ENCODE results near the gene HBG1.

Gene HBG1

DNA sequence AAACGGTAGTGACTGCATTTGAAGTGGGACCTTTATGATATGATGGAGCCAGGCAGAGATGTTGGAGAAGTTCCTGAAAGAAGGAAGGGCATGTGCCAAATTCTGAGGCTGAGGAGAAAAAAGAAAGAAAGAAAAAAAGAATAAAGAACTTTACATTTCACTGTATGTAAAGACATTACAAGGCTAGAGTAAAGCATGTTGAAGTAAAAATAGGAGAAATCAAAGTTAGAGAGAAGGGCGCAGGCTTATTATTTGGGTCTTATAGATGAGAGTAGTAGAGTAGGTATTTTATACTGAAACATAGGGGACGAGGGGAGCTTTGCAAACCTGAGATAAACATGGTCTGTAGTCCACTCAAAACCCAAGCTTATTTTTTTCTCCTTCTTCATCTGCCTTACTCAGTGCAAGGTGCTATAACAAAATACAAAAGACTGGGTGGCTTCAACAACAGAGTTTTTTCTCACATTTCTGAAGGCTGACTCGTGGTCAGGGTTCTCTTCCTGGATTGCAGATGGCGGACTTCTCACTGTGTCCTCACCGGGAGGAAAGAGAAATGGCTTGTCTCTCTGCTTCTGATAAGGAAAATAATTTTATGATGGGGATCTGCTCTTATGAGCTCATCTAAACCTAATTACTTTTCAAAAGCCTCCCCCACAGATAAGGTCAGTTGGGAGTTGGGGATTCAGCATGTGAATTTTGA is 2.7 kb downstream of the HBG1 start:
- no peak for DNase-seq (ENCODE audit: low spot score)

DNA sequence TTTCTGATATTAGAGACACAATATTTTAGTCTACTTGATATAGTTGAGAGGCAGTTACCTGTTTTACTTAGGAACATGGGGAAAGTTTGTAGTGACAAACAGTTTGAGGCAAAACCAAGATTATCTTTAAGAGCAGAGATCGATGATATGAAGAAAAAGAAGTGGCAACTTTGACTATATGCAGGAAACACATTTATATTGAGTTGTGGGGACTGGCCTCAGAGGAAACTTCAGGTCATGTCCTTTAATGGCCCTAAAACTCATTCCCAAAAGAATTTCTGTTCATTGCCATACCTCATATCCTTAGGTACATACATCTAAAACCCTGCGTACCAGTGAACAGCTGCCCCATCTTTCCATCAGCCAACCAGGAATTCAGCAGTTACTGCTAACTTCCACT is 4.5 kb downstream of the HBG1 start:
- no peak for DNase-seq (ENCODE audit: low spot score)

DNA sequence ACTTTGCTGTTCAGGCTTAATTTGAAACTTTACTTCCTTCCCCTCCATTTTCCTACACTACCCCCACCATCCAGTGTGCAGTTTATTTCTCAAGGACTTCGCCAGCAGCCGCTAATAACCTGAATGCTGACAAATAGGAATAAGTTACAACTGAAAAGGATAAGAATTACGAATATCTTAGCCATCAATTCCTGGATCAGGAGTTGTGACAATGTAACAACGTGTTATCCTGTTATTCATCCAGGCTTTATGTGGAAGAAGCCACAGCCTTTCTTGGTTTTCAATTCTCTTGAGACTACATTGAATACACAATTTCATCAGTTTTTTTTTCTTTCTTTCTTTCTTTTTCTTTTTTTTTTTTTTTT is 5.9 kb downstream of the HBG1 start:
- no peak for DNase-seq (ENCODE audit: low spot score)

DNA sequence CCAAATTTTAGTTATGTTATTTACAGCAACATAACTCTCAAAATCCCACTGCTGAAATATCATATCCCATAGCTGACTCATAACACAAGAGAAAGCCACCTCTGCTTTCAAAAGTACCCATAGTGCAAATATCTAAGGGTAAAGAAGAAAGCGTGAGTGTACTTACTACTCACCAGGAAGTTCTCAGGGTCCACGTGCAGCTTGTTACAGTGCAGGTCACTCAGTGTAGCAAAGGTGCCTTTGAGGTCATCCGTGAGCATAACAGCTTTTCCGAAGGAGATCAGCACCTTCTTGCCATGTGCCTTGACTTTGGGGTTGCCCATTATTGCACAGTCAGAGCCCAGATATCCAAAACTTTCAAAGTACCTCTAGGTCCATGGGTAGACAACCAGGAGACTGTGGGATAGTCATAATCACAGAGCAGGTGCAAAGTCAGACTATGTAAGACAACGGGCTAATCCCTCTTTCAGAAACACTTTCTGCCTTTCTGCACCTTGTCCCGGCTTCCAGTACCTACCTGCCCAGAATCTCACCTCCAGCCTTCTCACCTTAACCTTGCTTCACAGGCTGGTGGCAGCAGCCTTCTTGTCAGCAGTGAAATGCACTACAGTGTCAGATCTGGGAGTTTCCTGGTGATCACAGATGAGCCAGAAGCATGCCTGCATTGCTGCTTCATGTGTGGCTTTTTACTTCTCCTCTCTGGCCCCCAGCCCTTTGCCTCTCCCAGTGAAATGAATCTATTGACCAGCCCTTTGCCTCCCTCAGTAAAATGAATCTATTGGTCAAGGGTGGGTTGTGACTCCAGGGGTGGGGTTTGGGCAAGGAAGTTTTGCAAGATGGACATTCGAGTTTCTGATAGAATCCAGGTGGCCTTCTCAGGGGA is 6.5 kb downstream of the HBG1 start:
- DNase-seq (ENCODE audit: low spot score), result no peak

DNA sequence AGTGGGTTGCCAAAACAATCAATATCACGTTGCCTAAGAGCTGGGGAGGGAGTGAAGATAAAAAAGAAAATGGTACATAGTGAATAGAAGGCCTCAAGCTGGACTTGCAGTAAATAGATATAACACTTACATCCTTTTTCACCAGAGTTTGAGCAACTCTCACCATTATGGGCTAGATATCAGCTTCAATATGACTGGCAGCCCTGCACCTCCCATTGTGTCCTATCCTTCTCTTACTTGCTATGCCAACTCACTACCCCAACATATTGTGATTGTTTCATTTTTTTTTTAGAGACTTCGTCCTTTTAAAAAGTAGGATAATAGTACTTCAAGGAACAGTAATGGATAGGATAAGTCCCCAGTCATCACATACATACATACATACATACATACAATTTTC is 7.4 kb downstream of the HBG1 start:
- DNase-seq (ENCODE audit: low spot score), result no peak

DNA sequence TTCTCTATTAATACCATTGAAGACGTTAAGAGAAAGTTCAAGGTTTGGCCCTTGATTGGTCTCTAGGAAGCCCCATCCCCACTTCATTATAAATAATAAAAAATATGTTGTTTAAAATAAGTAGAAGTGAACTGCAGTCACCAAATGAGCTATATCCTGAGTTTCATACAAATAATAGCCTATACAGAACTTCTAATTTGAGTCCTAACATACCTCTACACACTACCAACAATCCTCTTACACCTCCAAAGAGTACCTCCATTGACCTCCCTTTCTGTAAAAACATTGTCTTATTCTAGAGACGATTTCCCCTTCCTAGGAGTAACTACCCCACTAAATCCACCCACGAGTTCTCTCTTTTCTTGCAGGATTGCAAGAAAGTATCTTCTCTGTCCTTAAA is 8.2 kb downstream of the HBG1 start:
- DNase-seq (ENCODE audit: low spot score), result no peak

DNA sequence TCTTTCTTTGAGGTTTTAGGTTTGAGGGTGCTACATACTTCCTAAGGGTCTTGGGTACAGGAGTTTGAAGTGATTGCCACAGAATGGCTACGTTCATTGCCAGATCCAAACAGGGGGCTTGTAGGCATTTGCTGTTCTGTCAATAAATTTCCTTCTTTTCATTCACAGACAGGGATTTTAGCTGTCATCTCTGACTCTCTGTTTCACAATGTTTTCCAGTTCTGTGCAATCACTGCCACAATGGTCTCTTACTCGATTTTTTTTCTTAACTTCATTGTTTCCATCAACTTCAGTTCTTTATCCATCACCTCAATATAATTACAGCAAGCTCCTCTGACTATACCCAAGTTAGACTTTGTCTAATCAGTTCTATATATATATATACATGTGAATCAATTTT is 9.2 kb downstream of the HBG1 start:
- DNase-seq (ENCODE audit: low spot score), result no peak

DNA sequence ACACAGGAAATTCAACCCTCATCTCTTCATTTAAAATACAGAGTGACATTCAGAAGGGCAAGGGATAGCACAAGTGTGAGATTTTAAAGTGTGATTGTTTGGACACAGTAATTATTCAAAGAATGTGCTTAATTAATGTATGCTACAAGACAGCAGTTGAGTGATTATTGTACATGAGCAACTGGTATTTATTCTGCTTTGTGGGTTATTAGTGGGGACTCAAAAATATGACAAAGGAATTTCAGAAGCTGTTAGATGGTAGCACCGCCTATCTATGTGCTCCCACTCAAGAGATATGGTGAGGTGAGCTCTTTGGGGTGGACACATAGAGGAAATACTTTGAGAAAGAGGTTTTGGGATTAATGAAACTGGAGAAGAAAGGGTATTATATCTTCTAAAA is 9.6 kb downstream of the HBG1 start:
- no peak for DNase-seq (ENCODE audit: low spot score)

DNA sequence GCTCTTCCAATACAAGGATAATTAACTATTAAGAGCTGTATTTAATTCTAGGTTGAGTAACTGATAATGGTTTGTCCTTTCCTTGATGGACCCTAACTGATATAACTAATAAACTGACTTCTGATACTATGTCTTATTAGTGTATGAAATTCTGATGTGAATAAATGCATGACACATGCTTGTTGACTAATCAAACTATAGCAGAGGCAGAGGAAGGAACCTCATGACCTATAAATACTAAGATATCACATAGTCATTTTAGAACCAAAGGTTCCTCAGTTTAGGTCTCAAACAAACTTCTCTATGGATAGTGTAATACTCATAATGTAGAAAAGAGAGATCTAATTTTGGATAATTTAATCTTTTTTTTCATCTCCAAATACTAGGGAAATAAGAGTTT is 10.6 kb downstream of the HBG1 start:
- no peak for DNase-seq (ENCODE audit: low spot score)

DNA sequence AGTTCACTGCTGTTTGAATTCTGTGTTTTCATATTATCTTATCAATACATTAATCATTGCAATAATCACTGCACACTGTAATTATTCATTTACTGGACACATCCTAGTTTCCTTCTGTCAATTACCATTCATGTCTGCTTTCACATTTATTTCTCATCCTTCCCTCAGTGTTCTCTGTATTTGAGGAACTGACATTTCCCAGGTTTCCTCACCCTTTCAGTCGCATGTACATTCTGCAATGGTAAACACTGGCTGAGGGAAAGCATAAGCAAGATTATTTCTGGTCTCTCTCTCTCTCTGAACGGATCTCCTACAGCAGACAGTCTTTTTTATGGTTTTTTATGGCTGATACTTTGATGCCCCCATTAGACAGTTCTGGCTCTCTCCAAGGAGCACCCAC is 11.2 kb downstream of the HBG1 start:
- no peak for DNase-seq (ENCODE audit: low spot score)

DNA sequence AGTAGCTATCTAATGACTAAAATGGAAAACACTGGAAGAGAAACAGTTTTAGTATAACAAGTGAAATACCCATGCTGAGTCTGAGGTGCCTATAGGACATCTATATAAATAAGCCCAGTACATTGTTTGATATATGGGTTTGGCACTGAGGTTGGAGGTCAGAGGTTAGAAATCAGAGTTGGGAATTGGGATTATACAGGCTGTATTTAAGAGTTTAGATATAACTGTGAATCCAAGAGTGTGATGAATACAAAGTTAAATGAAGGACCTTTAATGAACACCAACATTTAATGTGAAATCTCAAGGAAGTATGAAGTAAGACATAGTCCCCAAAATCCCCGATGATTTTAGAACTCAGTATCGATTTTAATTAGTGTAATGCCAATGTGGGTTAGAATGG is 12.2 kb downstream of the HBG1 start:
- no peak for DNase-seq (ENCODE audit: low spot score)

DNA sequence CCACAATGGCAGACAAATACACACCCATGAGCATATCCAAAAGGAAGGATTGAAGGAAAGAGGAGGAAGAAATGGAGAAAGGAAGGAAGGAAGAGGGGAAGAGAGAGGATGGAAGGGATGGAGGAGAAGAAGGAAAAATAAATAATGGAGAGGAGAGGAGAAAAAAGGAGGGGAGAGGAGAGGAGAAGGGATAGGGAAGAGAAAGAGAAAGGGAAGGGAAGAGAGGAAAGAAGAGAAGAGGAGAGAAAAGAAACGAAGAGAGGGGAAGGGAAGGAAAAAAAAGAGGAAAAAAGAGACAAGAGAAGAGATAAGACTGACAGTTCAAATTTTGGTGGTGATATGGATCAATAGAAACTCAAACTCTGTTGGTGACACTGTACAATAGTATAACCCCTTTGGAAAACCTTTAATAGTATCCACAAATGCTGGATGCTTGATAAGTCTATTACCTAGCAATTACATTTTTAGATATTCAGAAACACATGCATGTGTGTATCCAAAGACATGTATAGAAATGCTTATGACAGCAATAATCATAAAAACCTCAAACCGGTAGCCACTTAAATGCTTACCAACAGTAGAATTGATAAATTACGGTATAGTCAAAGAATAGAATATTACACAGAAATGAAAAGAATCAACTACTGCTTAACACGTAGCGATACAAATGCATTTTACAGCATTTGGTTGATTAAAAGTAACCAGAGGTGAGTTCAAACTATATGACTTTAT is 14.1 kb downstream of the HBG1 start:
- no peak for DNase-seq (ENCODE audit: low spot score)

DNA sequence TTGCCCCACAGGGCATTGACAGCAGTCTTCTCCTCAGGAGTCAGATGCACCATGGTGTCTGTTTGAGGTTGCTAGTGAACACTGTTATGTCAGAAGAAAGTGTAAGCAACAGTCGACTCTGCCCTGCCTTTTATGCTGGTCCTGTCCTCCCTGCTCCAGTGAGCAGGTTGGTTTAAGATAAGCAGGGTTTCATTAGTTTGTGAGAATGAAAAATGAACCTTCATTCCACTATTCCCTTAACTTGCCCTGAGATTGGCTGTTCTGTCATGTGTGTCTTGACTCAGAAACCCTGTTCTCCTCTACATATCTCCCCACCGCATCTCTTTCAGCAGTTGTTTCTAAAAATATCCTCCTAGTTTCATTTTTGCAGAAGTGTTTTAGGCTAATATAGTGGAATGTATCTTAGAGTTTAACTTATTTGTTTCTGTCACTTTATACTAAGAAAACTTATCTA is 15.2 kb downstream of the HBG1 start, which contains the start of gene HBD:
TSS of gene HBD (minus strand) at position 103 of the 454 bp plus-strand sequence. CDS start at position 53, 50 bp downstream.
- no peak for DNase-seq (ENCODE audit: low spot score)

DNA sequence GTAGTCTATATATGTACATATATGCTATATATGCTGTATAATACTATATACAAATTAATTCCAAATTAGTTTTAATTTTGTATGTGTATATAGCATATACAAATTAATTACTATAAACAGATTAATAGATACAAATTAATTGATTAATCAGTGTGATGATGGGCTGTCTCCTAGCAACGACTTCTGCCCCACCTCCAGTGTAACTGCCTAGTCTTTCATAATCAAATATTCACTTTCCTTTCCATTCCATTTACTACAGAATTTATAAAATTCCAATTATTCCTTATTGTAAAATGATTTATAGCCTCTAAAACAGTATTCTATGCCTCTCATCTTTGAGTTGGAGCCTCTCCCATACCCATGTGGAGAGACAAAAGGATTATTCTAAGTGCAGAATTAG is 16.4 kb downstream of the HBG1 start:
- no peak for DNase-seq (ENCODE audit: low spot score)

DNA sequence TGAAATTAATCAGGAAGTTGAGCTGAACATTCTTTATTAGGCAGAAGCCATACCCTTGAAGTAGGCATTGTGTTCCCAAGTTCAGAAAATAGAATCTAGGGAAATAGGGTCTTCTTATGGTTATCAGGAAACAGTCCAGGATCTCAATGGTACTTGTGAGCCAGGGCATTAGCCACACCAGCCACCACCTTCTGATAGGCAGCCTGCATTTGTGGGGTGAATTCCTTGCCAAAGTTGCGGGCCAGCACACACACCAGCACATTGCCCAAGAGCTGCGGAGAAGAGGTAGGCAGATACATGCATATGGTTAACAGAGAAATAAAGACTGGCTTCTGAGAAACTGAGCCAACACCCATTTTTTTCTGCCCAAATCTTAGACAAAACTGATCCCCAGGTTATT is 16.8 kb downstream of the HBG1 start:
- no peak for DNase-seq (ENCODE audit: low spot score)

DNA sequence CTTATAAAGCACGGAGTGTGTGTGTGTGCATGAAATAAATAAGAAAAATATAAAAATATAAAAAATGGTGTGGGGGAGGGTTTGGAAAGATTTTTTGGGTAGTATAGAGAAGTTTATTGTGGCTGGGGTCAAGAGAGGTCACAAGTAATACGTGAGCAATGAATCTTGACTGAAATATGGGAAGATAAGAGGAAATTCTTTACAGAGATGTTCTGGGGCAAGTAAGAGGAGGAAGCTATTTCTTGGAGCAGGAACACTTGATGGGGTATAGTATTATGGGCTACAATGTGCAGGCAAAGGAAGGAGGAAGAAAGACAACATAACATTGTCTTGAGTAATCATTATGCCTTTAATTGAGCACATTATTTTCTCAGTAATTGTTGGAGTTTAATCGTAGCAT is 17.5 kb downstream of the HBG1 start:
- DNase-seq (ENCODE audit: low spot score), result no peak

DNA sequence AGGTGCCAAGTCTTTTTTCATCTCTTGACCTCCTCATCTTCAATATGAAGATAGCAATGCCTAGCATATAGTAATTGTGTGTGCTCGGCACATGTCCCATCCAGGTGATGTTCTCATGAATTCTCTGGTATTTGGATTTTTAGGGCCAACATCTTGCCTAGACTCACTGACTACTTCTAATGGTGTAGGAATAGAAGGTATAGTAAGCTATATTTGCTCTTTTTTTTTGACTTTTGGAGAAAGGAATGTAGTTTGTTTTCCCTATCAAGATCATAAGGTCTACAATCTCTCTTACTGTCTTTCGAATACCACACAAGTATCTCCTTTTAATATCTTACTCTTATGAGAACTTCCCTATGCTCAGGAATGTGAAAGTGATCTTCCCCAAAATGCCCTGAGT is 18.5 kb downstream of the HBG1 start:
- DNase-seq (ENCODE audit: low spot score), result no peak

DNA sequence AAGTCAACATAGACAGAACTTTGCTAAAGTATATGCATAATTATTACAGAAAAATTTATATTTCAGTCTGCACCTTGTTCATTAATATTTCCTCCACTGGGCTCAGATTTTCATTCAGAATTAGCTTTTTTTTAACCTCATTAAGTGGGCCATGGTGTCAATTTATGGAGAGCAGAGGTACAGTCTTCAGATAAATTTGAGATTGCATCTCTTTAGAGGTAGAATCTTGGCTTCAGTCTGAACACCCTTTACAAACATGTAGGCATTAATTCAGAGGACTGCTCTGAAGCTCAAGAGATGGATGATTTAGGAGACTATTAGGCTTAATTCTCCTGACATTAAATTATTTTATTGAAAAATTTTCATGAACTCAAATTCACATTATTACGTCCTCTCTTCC is 19.4 kb downstream of the HBG1 start:
- DNase-seq (ENCODE audit: low spot score), result no peak

DNA sequence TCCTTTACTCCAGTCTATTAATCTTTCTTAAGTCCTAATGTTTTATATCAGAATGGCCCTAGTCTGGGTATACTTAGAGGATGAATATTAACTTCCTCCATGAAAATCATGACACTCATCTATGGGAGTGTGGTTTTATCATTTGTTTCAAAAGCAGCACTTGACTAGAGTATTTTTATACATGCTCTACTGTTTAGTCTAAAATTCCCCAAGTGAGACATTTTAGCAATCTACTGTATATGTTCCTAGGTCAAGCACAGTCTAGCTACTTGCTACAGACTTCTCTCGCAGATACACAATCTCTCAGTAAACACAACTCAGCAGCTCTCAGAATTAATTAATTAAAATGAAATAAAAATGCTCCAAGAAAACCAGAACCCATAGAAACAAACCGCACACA is 19.9 kb downstream of the HBG1 start:
- no peak for DNase-seq (ENCODE audit: low spot score)

DNA sequence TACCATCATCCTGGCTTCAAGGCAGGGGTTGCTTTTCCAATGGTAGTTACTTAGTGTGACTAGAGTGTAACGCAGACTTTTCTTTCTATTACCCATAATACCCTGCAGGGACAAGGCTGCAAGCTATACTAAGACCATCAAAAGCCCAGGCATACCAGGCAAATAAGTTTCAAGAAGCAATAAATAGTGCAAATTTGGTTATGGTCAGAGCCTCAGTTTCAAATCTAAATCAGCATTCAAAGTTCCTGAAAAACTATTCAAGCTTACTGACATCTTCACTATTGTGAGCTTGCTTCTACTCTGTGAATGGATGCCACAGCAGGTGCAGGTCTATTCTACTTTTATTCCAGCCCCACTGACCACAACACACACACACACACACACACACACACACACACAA is 20.3 kb downstream of the HBG1 start:
- no peak for DNase-seq (ENCODE audit: low spot score)

DNA sequence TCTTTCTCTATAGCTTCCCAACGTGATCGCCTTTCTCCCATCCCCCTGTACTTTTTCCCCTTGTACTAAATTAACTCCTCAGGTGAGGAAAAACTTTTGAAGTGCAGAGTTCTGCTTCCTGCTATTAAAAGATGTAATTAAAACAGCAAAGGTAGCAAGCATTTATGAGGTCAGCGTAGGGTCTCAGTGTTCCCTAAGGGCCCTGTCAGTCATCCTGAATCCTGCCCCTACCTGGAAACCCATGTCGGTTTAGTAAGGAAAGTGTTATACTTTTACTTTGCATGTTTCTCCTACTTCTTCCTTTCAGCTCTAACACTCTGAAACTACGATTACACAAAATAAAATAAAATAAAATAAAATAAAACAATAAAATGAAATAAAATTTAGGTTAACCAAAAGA is 21.5 kb downstream of the HBG1 start:
- no peak for DNase-seq (ENCODE audit: low spot score)

DNA sequence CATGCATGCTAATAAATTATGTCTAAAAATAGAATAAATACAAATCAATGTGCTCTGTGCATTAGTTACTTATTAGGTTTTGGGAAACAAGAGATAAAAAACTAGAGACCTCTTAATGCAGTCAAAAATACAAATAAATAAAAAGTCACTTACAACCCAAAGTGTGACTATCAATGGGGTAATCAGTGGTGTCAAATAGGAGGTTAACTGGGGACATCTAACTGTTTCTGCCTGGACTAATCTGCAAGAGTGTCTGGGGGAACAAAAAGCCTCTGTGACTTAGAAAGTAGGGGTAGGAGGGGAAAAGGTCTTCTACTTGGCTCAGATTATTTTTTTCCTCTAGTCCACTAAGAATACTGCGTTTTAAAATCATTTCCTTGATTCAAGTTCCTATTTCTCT is 22.0 kb downstream of the HBG1 start:
- no peak for DNase-seq (ENCODE audit: low spot score)

DNA sequence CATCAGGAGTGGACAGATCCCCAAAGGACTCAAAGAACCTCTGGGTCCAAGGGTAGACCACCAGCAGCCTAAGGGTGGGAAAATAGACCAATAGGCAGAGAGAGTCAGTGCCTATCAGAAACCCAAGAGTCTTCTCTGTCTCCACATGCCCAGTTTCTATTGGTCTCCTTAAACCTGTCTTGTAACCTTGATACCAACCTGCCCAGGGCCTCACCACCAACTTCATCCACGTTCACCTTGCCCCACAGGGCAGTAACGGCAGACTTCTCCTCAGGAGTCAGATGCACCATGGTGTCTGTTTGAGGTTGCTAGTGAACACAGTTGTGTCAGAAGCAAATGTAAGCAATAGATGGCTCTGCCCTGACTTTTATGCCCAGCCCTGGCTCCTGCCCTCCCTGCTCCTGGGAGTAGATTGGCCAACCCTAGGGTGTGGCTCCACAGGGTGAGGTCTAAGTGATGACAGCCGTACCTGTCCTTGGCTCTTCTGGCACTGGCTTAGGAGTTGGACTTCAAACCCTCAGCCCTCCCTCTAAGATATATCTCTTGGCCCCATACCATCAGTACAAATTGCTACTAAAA is 22.8 kb downstream of the HBG1 start, which contains the start of gene HBB:
TSS of gene HBB (minus strand) at position 340 of the 579 bp plus-strand sequence. CDS start at position 290, 50 bp downstream.
- no peak for DNase-seq (ENCODE audit: low spot score)

Measured in left forelimb (tissue), 1 donor.